NCI-H1436 treated with DMSO at 0.1 percent for 48 hours (cell line): ENCODE results near the gene PSTK.
A peak's percentile ranks its signal among the peaks of the same experiment; 100 is the strongest.

Source experiments
- DNase-seq: peaks from one replicate; lab custom pipeline; 2025; lab: John Stamatoyannopoulos, UW

The PSTK gene

DNA sequence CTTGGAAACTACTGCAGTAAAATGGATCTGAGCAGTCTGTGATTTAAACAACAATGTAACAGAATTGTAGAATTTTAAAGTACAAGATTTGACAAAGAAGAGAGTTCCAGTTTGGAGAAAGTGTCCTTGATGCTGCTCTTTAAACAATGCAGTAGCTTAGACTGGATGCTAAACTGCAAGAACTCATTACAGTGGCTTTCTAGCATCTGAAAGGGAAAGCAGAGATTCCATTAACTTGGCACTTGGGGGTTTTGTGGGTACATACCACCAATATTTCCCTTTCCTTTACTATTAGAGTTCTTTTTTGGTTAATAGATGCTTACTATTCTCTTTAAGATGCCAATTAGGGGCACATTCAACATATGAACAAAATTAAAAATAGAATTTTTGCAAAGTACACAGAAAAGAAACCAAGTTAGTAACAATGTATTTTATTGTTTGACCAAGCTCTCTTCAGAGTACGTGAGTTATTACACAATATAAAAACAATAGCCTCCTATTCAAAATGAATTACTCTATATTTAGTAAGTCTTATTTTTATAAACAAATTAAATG is 11.9 kb downstream of the PSTK start:
- no peak for DNase-seq

DNA sequence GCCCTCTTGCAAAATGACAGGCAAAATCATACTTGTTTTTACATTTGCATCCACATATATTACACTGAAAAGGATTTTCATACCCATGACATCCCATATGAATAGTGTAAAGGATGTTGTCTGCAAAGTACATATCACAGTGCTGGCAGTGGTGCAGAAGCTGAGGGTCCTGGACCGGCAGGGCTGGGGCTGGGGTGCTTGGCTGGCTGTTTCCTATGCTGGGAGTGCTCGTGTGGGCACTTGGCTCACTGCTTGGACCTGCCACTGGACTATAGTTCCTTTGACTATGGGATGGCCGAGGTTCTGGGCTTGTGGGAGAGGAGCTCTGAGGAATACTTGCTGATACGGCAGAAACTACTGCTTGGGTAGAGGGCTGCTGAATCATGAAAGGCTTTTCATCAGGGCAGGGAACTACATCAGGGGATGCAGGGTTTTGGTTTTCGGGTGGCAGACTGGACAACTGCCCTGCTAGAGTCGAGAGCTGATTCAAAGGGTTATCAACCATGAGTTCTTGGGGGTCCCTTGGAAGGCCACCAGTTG is 13.7 kb downstream of the PSTK start:
- no peak for DNase-seq

DNA sequence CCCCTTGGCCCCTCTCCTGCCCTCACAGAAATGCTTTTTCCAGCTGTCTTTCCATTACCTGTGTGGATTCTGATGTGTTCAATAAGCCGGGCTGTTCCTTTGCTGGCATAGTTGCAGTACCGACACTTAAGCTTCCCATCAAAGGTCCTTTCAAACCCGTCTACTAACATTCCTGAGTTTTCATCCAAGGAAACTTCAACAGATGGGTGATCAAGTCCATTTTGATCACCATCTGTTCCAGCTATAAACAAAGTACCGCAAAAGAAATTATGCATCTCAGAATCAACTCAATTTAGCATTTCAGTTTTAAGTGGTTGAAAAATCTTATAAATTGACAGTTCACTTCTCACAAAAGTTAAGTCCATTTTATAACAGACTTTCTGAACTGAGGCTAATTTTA is 15.7 kb downstream of the PSTK start:
- DNase-seq: no peak

DNA sequence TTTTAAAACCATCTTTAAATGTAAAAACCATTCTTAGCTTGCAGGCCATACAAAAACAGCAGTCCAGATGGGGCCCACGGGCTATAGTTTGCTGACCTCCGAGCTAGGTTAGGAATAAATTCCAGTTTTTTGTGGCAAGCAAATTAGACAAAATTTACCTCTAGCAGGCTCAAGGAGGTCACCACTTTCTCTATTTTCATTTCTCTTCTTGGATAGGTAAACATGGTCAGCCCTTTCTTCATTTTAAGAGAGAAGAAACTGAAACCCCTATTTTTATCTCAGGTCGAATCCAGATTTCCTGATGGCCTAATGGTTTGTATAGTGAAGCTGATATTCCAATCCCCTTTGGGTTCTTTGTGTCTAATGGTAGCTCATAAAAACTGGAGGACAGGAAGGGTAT is 17.7 kb downstream of the PSTK start:
- DNase-seq: no peak

DNA sequence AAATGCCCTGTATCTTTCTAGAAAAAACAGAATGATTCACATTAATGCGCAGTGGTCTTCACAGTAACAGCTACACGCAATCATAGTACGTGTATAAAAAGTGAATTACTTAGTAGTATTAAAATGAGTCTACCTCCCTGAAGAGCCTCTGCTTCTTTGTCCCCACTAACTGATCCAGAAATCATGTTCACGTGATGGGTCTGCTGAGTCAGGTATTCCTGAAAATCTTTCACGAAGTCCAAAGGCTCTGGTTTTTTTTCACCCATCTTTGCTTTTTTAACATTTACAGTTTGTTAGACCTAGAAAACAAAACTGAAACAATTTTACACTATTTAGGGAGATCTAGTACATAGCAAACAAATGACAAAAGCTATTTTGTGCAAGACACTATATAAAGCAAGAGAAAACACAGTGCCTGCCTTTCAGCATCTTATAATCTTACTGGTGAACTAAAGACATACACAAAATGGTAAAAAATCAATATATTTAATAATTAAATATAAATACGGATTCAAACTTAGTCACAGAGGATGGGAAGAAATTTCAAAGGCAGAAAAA is 18.2 kb downstream of the PSTK start:
- no peak for DNase-seq

DNA sequence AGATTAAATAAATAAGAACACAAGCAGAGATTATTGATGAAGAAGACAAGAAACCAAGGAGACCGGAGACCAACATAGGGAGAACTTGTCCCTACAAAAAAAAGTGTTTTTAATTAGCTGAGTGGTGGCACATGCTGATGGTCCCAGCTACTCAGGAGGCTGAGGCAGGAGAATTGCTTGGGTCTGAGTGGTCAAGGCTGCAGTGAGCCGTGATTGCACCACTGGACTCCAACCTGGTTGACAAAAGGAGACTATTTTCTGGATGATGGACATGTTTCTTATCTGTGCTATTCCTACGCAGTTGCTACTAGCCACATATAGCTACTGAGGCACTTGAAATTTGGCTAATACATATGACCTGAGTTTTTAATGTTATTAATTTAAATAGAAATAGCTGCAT is 18.7 kb downstream of the PSTK start:
- DNase-seq: no peak

DNA sequence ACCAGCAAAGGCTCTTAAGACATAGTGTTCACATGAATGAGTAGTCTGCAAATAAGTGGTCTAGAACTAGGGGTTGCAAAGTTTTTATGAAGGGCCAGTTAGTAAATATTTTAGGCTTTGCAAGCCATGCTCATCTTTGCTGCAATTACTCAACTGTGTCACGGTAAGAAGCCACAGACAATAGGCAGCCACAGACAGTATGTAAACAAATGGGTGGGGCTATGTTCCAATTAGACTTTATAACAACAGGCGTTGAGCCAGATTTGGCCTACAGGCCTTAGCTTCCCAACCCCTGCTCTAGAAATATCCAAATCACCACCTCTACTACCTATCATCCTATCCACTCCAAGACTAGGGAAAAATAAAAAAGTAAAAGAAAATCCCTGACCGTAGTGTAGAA is 19.1 kb downstream of the PSTK start:
- DNase-seq: no peak

DNA sequence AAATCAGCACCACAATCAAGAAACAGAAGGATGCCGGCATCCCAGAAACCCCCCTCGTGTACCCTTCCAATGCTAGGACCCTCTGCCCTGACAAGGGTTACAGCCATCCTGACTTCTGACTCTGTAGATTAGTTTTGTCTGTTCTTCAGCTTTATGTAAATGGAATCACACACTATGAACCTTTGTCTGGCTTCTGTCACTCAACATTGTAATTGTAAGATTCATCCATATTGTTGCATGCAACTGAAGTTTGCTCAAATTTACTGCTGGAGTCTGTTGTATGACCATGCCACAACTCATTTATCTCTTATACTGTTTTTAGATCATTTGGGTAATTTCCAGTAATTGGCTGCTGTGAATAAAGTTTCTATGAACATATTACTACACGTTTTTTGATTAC is 20.0 kb downstream of the PSTK start:
- DNase-seq: no peak

DNA sequence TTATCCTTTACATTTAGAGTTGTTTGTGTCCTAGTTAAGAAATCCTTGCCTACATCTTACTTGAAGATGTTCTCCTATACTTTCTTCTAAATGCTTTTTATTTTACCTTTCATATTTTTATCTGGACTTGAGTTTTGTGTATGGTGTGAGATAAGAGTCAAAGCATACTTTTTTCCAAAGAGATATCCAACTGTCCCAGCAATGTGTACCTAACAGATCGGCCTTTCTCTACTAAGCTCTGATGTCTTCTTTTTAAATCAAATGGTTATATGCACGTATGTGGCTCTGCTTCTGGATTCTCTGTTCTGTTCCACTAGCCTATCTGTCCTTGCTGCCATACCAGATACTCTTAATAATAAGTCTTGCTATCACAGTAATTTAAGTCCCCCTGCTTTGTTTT is 21.2 kb downstream of the PSTK start:
- DNase-seq: no peak

DNA sequence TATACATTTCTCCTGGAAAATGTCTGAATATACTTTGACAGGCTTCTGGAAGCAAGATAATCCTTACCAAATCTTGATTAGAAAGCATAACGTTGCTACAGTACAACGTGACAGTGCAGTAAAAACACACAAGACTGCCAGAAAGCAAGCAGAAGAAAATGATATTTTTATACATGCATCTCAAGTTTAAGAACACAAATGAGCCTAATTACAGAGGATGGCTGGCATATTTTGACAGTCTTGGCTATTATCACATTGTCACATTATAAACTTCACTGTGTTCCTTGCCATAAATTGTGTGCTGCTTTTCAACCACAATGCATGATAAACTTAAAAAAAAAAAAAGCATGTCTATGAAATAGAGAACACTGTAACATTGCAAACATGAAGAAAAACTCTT is 24.1 kb downstream of the PSTK start:
- DNase-seq: no peak

DNA sequence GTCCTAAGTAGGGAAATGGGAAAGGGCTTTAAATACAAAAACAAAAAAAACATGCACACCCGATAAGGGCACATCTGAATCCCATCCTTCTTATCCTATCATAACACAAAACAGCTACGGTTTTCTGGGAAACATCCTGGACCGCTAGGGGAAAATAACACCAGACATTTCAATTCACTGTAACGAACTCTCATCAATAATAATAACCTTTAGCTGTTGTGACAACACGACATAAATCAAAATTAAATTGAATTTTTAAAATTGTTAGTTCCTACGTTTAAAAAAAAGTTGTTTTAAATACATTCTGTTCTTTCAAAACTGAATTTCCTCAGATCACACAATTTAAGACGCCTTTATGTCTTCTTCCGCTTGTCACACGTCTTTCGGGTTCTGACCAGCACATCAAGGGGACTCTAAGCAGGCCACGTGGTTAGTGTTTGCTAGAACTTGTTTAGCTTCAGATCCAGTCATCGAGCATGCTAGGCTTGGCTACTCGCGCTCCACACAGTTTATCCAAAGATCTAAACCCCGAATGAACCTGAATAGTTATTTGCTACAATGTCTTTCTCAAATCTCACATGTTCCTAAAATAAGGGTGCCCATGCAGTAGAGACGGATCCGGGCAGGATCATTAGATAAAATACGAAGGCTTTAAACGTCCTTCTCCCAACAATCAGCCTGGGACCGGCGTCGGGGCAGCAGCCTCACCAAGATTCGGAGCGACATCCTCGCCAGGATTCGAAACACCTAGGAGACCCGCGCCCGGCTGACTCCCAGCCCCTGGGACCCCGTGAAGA is 27.6 kb downstream of the PSTK start:
- no peak for DNase-seq

DNA sequence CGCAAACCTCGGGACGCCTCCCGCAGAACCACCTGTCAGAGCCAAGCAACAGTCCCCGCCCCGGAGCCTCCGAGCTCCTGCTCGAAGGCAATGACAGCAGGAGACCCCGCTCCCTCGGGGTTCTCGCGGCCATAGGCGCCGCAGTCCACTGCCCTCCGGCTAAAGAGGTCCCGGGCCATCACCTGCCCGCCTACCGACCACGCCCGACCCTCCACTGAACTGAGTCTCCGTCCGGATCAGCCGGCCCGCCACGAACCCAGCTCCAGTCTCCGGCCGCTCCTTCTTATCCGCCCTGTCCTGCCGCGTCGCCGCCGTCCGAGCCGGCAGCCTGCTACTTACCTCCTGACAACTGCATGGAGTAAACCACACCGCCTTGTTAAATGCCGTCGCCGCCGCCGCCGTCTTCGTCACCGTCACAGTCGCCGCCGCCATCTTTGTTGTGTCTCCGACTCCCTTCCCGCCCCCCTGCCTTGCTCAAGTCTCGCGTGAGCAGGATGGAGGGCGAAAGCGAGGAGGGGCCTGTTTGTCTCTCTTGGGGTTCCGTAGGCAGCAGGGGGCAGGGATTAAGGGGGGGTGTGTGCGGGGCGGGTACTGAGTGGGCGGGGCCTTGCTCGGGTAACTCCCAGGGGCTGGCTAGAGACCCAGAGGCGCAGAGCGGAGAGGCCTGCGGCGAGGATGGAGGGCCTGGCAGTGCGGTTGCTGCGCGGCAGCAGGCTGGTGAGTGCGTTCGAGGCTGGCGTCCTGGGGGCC is 28.3 kb downstream of the PSTK start, which contains the start of the genes ACADSB and IKZF5:
Gene ACADSB (plus strand): TSS at position 652 of the 750 bp plus-strand sequence. CDS start 24 bp downstream, at position 676.
Gene IKZF5 (minus strand): TSS at position 441 of the 750 bp plus-strand sequence. CDS start 10,170 bp downstream, outside the sequence.
- DNase-seq: peak; percentile 92

DNA sequence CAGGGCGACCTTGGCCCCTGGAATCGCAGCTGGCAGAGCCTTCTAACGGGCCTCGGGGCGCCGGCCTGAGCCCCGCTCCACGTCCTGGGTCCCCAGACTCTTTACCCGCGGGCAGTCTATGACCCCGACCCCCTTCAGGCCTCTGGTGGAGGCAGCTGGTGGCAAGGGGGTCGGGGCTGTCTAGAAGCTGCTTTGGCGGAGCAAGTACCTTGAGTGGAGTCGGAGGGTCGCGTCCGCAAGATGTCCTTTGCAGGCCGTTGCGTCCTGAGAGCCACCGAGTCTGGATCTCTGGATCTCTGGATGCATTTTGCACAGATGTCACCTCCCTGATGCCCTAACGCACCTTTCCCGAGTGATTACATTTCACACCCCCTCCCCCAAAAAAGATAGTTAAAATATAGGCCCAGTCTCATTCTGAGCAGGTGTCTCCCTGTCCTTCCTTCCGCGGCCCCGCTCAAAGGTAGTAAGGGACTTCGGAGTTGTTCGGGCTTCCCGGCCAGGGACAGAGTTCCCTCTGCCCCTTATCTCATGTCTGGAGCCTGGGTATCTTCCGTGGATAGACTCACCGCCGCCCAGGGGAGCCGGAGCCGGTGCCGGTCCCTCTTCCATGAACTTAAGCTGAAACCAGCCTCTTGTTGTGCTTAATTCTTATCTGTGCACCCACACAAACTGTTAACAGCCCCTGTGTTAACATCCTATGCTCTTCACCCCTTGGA is 29.1 kb downstream of the PSTK start:
- no peak for DNase-seq

DNA sequence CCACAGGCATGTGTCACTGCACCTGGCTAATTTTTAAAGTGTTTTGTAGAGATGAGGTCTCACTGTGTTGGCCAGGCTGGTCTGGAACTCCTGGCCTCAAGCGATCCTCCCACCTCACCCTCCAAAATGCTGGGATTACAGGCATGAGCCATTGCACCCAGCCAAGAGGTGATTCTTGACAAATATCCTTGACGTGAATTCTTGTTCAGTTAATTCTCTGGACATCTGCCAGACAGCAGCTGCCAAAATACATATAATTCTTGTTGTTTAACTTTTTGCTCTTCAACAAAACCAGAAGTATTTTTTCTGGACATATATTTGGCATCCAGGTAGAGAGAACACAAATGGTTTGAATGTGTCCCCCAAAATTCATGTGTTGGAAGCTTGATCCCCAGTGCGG is 31.8 kb downstream of the PSTK start:
- no peak for DNase-seq

DNA sequence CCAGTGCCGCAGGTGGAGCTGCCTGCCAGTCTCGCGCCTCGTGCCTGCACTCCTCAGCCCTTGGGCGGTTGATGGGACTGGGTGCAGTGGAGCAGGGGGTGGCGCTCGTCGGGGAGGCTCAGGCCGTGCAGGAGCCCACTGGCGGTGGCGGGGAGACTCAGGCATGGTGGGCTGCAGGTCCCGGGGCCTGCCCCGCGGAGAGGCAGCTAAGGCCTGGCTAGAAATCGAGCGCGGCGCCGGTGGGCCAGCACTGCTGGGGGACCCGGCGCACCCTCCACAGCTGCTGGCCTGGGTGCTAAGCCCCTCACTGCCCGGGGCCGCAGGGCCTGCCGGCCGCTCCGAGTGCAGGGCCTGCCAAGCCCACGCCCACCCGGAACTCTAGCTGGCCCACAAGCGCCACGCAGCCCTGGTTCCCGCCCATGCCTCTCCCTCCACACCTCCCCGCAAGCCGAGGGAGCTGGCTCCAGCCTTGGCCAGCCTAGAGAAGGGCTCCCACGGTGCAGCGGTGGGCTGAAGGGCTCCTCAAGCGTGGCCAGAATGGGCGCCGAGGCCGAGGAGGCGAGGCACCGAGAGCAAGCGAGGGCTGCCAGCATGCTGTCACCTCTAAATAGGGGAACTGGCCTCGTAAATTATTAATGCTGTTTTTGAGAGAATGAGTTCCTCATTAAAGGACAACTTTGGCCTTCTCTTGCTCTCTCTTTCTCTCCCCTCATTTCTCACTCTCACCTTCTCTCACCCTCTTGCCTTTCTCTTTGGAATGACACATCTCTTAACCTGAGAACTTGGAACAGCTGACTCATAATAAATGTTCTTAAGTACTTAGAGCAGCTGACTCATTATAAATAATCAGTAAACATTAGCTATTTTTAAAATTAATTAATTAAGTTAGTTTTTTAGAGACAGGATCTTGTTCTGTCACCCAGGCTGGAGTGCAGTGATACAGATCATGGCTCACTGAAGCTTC is 33.5 kb downstream of the PSTK start:
- DNase-seq: no peak

DNA sequence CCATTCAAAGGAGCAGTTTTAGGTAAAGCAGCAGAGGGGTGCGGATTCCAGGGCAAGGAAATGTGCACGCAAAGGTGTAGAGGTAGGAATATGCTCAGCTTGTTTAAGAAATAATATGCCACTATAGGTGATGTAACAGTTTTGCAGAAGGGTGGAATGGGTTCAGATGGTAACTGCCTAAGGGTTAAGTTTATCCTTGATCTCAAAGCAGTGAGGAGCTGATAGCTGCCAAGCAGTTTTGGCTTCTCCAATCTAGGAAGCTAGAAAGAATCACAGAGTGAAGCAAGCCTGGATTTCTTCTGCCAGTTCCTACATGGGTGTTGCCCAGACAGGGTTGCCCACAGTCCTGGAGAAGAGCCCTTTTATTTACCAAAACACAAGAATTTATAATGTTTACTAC is 34.6 kb downstream of the PSTK start:
- DNase-seq: no peak

DNA sequence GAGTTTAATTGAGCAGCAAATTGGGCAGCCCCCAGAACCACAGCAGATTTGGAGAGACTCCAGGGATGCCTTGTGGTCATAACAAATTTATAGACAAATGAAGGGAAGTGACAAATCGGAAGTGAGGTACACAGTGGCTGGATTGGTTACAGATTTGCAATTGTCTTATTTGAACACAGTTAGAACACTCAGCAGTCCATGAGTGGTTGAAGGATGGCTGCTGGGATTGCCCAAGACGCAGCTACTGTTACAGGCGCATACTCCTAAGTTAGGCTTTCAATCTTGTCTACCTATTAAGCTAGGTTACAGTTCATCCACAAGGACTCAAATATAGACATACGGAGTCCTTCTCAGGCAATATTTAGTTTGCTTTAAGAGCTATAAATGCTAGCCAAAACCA is 36.0 kb downstream of the PSTK start:
- no peak for DNase-seq

DNA sequence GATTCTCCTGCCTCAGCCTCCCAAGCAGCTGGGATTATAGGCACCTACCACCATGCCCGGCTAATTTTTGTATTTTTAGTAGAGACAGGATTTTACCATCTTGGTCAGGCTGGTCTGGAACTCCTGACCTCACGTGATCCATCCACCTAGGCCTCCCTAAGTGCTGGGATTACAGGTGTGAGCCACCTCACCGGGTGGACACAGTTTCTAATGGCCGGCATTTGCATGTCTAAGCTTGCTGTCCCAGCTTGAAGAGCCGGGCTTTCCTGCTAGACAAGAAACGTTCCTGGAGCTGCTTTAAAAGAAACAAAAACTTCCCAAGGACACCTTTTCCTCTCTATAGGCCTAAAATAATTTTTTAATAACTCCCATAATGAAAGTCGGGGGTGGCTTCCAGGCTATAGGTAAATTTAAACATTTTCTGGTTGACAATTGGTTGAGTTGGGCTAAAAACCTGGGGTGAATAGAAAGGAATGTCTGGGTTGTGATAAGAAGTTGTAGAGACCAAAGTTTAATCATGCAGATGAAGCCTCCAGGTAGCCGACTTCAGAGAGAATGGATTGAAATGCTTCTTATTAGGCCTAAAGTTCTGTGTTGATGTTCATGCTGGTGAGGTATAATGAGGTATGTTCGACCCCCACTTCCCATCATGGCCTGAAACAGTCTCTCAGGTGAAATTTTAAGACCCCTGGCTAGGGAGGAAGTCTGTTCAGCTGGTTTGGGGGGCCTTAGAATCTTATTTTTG is 37.4 kb downstream of the PSTK start:
- DNase-seq: no peak

DNA sequence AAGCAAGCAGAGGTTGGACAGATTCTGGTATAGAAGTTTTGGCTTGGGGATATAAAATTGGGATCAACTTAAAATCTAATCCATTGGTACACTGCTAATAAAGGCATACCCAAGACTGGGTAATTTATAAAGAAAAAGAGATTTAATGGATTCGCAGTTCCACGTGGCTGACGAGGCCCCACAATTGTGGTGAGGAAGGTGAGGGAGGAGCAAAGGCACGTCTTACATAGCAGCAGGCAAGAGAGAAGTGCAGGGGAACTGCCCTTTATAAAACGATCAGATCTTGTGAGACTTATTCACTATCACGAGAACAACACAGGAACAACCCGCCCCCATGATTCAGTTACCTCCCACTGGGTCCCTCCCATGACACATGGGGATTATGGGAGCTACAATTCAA is 38.3 kb downstream of the PSTK start:
- DNase-seq: no peak

DNA sequence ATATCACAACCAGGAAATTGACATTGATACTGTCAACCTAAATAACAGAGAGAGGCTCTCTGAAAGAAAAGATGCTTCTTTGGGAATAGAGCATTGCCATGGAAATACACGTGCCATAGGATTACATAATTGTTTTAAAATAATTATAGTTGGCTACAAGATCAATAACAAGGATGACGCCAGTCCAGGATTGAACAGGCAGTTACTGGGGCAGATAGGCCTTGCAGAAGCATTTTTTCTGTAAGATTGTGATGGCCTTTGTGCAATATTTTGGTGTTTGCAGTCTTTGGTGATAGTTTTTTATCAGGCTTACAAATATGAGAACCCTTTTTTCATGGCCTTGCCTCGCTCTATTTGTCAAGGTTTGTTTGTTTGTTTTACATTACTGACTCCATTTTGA is 39.1 kb downstream of the PSTK start:
- no peak for DNase-seq
